ENCODE measurements around the gene HOXD13. TPM values are rescaled to one million over a fixed set of nuclear protein-coding genes. Genes with fewer than 3 reads are reported as not detected.
A peak's percentile ranks its signal among the peaks of the same experiment; 100 is the strongest.

Gene HOXD13
- total and polyA plus RNA-seq, 2 of the 13 experiments (the other 11 are each of a cell fraction or from before 2014, with no cell fraction given) = not detected

DNA sequence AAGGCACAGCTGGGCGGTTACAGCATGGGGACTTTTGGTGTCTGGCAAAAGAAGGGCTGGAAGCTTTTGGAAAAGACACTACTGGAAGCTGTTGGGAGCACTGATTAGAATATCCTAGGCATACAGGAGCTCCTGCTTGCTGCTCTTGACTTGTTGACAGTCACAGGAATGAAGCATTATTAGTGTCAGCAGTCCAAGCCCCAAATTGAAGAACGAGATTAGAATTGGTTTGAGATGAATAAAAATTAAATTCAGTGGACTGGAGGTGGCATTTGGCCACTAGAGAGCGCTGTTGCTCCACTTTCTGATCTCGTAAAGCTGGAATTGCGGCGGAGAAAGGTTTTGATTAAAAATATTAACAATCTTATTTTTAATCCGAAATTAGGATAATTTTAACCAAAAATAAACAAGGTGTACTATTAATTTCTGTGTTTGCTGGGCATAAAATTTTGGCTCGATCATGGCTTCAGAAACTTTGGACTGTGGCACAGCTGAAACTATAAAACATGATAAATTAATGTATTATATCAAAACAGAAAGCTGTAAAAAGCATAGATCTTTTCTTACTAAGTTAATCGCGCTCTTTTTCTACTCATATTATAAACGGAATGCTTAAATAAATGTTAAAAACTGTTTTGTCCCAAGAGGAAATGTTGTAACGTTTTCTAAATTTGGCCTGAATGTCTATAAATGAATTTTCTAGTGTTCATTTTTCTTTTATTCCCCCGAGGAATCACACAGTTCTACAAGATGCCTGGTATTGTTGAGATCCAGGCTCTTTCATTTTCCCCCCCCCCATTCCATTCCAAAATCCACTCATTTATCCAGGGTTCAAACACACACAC is 34.6 kb downstream of the HOXD13 start (continued):
- TF ChIP-seq, protein P1, sequence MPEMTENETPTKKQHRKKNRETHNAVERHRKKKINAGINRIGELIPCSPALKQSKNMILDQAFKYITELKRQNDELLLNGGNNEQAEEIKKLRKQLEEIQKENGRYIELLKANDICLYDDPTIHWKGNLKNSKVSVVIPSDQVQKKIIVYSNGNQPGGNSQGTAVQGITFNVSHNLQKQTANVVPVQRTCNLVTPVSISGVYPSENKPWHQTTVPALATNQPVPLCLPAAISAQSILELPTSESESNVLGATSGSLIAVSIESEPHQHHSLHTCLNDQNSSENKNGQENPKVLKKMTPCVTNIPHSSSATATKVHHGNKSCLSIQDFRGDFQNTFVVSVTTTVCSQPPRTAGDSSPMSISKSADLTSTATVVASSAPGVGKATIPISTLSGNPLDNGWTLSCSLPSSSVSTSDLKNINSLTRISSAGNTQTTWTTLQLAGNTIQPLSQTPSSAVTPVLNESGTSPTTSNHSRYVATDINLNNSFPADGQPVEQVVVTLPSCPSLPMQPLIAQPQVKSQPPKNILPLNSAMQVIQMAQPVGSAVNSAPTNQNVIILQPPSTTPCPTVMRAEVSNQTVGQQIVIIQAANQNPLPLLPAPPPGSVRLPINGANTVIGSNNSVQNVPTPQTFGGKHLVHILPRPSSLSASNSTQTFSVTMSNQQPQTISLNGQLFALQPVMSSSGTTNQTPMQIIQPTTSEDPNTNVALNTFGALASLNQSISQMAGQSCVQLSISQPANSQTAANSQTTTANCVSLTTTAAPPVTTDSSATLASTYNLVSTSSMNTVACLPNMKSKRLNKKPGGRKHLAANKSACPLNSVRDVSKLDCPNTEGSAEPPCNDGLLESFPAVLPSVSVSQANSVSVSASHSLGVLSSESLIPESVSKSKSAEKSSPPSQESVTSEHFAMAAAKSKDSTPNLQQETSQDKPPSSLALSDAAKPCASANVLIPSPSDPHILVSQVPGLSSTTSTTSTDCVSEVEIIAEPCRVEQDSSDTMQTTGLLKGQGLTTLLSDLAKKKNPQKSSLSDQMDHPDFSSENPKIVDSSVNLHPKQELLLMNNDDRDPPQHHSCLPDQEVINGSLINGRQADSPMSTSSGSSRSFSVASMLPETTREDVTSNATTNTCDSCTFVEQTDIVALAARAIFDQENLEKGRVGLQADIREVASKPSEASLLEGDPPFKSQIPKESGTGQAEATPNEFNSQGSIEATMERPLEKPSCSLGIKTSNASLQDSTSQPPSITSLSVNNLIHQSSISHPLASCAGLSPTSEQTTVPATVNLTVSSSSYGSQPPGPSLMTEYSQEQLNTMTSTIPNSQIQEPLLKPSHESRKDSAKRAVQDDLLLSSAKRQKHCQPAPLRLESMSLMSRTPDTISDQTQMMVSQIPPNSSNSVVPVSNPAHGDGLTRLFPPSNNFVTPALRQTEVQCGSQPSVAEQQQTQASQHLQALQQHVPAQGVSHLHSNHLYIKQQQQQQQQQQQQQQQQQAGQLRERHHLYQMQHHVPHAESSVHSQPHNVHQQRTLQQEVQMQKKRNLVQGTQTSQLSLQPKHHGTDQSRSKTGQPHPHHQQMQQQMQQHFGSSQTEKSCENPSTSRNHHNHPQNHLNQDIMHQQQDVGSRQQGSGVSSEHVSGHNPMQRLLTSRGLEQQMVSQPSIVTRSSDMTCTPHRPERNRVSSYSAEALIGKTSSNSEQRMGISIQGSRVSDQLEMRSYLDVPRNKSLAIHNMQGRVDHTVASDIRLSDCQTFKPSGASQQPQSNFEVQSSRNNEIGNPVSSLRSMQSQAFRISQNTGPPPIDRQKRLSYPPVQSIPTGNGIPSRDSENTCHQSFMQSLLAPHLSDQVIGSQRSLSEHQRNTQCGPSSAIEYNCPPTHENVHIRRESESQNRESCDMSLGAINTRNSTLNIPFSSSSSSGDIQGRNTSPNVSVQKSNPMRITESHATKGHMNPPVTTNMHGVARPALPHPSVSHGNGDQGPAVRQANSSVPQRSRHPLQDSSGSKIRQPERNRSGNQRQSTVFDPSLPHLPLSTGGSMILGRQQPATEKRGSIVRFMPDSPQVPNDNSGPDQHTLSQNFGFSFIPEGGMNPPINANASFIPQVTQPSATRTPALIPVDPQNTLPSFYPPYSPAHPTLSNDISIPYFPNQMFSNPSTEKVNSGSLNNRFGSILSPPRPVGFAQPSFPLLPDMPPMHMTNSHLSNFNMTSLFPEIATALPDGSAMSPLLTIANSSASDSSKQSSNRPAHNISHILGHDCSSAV (CRISPR knock-in tag; IDR thresholded peaks at IDR 0.05; ENCODE audit: borderline replicate concordance) = no peak
- peak; percentile 97 for TF ChIP-seq STAG1 (CRISPR knock-in tag; IDR thresholded peaks at IDR 0.05)
- TF ChIP-seq MED13 (CRISPR knock-in tag; IDR thresholded peaks at IDR 0.05) = no peak
- TF ChIP-seq ZNF543 (CRISPR knock-in tag; IDR thresholded peaks at IDR 0.05) = no peak
- TF ChIP-seq ESRRA (CRISPR knock-in tag; IDR thresholded peaks at IDR 0.05; ENCODE audit: low read depth) = no peak
- TF ChIP-seq DNMT1 (CRISPR knock-in tag; IDR thresholded peaks at IDR 0.05) = no peak
- no peak for TF ChIP-seq ZNF512B (CRISPR knock-in tag; IDR thresholded peaks at IDR 0.05; ENCODE audit: borderline replicate concordance)
- TF ChIP-seq ZNF605 (CRISPR knock-in tag; IDR thresholded peaks at IDR 0.05) = no peak
- peak; percentile 81 for TF ChIP-seq ARID3A (IDR thresholded peaks at IDR 0.05; ENCODE audit: low read depth, low read length)
- TF ChIP-seq NCOA1 (CRISPR knock-in tag; IDR thresholded peaks at IDR 0.05) = no peak
- TF ChIP-seq KMT2B (CRISPR knock-in tag; IDR thresholded peaks at IDR 0.05) = no peak
- no peak for TF ChIP-seq IKZF1 (IDR thresholded peaks at IDR 0.05)
- TF ChIP-seq SIN3A (IDR thresholded peaks at IDR 0.05; ENCODE audit: borderline replicate concordance, low read depth, low read length) = no peak
- TF ChIP-seq, protein P2, sequence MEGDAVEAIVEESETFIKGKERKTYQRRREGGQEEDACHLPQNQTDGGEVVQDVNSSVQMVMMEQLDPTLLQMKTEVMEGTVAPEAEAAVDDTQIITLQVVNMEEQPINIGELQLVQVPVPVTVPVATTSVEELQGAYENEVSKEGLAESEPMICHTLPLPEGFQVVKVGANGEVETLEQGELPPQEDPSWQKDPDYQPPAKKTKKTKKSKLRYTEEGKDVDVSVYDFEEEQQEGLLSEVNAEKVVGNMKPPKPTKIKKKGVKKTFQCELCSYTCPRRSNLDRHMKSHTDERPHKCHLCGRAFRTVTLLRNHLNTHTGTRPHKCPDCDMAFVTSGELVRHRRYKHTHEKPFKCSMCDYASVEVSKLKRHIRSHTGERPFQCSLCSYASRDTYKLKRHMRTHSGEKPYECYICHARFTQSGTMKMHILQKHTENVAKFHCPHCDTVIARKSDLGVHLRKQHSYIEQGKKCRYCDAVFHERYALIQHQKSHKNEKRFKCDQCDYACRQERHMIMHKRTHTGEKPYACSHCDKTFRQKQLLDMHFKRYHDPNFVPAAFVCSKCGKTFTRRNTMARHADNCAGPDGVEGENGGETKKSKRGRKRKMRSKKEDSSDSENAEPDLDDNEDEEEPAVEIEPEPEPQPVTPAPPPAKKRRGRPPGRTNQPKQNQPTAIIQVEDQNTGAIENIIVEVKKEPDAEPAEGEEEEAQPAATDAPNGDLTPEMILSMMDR (CRISPR knock-in tag; IDR thresholded peaks at IDR 0.05) = peak; percentile 79
- TF ChIP-seq ZNF83 (CRISPR knock-in tag; IDR thresholded peaks at IDR 0.05; ENCODE audit: borderline replicate concordance) = no peak

All from HepG2 (cell line).